SHP77 treated with DMSO at 0.1 percent for 48 hours (cell line): ENCODE results near the gene KCNAB1.
"Not testable (repeated sequence)": the region's sequence is repeated elsewhere in the genome, so short reads cannot be mapped to it uniquely, and the experiment has no call there.

Experiments used
- DNase-seq: peaks from one replicate; lab custom pipeline; 2025; lab: John Stamatoyannopoulos, UW

The KCNAB1 gene

DNA sequence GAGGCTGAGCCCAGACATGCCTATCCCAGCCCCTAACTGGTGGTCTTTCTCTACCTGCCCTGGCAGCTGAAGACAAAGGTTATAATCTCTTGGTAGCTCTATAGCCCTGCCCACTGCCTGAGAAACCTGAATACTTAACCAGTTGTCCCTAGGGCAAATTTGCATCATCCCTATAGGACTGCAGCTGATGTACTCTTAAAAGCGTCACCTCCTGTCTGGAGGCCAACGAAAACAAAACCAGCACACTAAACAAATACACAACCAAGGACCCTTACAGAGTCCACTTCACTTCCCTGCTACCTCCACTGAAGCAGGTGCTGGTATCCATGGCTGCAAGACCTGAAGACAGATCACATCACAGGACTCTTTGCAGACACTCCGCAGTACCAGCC is 98.0 kb downstream of the KCNAB1 start:
- peak; percentile 87 for DNase-seq

GRCh38 chr3:156222381-156222780 is 102.0 kb downstream of the KCNAB1 start:
- DNase-seq = not testable (repeated sequence)

GRCh38 chr3:156224046-156224445 is 103.7 kb downstream of the KCNAB1 start:
- not testable (repeated sequence) for DNase-seq

DNA sequence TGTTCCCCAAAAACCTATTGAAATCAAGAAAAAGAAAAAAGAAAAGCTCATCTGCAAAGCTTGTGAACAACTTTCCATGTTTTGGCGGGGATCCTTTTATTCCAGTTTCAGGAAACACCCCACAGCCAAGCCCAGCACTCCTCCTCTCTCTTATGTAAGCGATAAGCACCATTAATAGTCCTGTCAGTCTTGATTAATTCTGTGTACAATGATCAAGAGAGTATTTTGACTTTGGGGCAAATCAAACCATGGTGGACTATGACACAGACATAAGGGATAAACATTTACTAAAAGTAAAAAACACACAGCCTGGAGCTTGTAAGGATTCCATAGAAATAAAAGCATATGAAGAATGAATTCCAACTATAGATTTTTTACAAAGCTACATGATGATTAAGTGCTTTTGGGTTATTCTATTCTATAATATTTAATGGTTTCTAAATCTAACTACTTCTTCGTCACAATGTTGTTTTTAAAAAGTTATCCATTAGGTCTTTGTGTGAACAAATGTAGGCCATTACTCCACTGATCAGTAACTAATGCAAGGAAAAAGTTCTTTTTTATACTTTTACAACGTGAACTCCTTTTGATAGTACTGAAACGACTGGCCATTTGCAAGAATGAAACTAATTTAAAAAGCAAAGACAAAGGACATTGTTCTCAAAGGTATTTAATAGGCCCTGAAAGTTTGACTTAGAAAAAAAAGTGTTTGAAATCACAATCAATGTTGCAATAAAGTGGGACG is 106.5 kb downstream of the KCNAB1 start:
- no peak for DNase-seq

DNA sequence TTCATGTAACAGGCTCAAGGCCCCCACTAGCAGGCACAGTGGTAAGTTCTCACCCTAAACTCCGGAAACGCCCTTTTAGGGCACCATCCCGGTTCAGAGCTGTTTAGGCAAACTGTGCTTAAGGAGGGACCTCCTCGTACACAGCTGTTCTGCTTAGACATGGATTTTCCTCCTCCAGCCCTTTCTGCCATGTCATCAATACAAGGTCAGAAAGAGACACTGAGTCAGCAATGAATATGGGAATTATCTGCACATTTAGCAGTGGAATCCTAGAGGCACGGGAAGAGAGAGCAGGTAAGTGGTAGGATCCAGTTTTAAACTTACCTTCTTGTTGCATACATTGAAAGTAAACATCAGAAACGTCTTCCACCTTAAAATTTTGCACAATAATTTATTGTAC is 107.3 kb downstream of the KCNAB1 start:
- no peak for DNase-seq

- no peak for DNase-seq
Measured at GRCh38 chr3:156230278-156230900, 110.0 kb downstream of the KCNAB1 start.

DNA sequence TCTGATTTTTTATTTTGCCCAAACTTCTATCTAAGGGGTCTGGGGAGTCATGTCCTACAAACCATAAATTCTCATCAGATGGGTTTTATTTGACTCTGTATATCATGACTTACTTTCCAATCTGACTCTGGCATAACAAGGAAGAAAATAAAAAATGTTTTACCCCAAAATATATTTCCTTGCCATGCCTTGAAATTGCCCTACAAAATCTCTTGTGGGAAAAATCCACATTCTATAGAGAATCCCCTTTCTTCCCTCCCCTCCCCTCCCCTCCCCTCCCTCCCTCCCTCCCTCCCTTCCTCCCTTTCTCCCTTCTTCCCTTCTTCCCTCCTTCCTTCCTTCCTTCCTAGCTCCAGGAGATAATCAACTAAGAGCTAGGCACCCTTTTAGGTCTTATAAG is 110.8 kb downstream of the KCNAB1 start:
- not testable (repeated sequence) for DNase-seq

DNA sequence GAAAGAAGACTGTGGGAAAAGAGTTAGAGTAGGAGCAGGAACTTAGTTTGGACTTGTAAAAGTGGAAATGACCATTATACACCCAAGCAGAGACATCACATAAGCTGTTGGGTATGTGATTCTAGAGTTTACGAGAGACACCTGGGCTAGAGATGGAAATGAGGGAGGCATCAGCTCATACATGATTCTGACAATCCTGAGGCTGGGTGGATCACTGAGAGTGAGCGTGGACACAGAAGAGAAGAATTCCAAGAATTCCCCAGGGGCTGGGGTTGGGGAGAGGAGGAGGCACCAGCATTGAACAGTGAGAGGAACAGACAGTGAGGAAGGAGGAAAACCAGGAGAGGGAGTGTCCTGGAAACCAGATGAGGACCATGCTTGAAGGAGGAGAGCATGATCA is 113.5 kb downstream of the KCNAB1 start:
- DNase-seq = no peak

DNA sequence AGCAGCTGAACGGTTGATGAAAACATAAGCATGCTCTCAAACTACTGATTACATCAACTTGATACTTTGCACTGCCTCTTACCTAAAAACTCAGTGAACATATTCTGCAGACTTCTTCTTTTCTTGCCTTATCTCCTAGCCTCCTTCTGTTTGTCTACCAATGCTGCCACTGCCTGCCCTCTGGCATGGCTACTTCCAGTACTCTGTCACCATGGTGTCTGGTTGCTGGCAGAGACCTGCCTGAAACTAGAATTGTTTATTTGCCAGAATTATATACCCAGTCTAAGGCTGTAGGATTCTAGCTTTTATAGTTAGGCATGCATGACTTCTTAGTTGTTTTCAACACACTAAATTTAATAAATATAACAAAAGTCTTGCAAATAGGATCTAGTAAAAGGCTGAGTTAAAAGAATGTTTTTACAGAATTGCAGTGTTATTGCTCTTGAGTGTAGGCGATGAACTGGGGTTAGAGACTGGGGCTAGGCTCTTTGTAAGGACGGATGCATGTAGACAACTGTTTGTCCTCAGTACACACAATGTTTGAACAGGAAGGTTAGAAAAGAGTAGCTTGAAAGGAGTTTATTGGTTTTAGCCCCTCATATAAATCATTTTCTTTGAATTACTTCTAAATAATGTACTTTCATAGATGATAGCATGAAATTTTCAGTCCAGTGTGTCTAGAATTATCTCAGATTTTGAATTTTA is 116.3 kb downstream of the KCNAB1 start:
- peak; percentile 49 for DNase-seq

DNA sequence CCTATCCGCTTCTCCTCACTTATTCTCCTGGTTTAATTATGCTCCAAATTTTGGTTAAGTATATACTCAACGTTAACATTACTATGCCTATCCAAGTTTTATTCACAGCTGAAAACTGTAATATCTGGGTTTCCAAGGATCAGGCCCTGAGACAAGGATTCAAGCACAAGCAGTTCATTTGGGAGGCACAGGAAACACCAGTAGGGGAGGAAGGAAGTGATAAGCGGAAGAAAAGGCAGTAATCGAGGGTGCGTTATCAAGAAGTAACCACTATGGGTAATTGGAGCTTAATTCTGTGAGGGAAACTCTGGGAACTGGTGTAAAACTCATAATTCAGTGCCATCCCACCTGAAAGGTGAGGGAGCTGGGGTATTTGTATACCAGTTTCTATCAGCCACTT is 120.3 kb downstream of the KCNAB1 start:
- no peak for DNase-seq

DNA sequence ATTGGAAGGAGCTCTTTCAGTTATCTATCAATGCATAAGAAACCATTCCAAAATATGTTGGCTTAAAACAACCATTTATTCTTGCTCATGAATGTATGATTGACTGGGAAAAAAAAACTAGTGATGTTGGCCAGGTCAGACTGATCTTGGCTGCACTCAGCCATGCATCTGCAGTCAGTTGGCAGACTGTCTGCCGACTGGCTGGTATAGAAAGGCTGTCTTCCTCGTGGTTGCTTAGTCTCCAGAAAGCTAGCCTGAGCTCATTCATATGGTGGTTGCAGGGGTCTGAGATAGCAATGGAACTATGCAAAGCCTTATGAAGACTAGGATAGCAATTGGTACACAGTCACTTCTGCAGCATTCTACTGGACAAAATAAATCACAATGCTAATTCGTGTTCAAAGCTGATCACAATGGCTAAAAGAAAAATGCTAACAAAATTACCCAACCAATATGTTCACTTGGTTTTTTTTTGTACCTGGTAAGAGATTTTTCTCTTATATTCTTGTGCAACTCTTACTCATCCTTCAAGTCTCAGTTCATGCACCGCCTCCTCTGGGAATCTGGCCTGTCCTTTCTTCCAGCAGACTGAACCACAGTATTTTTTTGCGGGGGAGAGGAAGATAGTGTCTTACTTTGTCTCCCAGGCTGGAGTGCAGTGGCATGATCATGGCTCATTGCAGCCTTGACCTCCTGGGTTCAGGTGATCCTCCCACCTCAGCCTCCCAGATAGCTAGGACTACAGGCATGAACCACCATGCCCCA is 126.8 kb downstream of the KCNAB1 start:
- DNase-seq = no peak

GRCh38 chr3:156250550-156250949 is 130.2 kb downstream of the KCNAB1 start:
- no peak for DNase-seq

DNA sequence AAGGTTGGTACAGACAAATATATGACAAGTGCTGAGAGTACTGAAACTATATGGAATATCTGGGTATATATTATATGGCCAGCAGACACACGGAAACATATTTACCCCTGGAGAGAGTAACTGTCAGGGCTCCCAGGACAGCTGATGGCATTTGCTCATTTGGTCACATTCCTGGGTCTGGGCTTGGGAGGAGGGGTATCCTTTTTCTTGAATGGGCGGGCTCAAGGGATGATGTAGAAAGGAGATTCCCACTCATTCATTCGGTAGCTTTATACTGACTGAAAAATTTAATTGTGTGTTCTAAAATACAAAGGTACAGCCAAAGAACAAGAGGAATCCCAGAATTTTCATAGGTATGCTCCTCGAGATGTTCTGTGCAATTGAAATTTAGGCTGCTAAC is 131.0 kb downstream of the KCNAB1 start:
- DNase-seq = no peak

- no peak for DNase-seq
Measured at GRCh38 chr3:156252656-156253055, 132.3 kb downstream of the KCNAB1 start.

GRCh38 chr3:156253150-156253549 is 132.8 kb downstream of the KCNAB1 start:
- DNase-seq = no peak

- DNase-seq = no peak
Measured at GRCh38 chr3:156256256-156256655, 135.9 kb downstream of the KCNAB1 start.

GRCh38 chr3:156256945-156257344 is 136.6 kb downstream of the KCNAB1 start:
- no peak for DNase-seq

- no peak for DNase-seq
Measured at GRCh38 chr3:156258301-156258700, 137.9 kb downstream of the KCNAB1 start.

DNA sequence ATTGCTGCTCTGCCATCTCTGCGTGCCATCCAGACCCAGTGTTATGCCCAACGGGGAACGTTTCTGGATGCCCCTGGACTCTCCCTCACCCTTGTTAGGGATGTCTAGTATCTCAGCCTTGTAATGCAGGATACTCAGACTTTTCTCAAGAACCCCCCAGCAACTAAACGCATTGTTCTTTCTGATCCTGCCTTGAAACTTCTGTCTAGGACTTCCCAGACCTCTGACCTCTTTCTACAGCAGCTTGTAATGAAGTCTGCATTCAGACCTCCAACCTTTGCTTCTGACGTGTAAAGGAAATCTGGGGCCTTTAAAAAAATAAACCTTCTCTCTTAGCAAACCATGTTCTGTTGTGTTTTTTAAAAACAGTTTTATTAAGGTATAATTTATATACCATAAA is 139.5 kb downstream of the KCNAB1 start:
- no peak for DNase-seq

- no peak for DNase-seq
Measured at GRCh38 chr3:156260331-156260730, 140.0 kb downstream of the KCNAB1 start.

DNA sequence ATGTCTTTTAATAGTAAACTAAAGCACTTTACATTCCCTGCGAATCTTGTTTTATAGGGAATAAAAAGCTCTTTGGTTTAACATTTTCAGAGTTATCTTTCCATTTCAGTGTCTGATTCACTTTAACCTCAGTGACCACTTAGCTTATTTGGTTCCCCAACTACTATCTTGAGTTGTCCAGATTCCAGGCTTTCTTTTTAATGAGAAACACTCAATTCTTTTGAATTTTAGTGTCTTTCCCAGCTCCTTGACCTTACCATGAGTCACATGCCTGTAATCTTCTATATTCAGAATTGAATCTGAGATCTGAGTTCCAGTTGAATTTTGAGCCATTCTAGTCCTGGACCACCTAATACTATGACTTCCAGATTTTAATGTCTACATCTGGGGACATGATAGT is 144.4 kb downstream of the KCNAB1 start:
- no peak for DNase-seq

DNA sequence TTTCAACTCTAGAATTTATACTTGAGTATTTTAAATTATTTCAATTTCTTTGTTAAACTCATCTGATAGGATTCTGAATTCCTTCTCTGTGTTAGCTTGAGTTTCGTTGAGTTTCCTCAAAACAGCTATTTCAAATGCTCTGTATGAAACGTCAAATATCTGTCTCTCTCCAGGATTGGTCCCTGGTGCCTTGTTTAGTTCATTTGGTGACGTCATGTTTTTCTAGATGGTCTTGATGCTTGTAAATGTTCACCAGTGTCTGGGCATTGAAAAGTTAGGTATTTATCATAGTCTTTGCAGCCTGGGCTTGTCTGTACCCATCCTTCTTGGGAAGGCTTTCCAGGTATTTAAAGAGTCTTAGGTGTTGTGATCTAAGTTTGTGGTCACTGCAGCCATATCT is 151.1 kb downstream of the KCNAB1 start:
- no peak for DNase-seq
